Ovary (tissue), 3 donors: ENCODE results near the gene KIF26A.

ENCODE experiments used
- CTCF ChIP-seq, 3 donors: fragments of 450-650 bp in 2 of 3; fragments of 200-600 bp in 1 of 3; IDR thresholded peaks; one replicate each; pipeline versions ENCODE4 v1.5.1 to v1.8.0; 2016 to 2022; ENCODE audit warnings: antibody characterized with exemption in 3 of 3, mild to moderate bottlenecking in 1 of 3
- EP300 ChIP-seq: sonication (generic); formaldehyde crosslinking; IDR thresholded peaks from one replicate; pipeline ENCODE4 v1.6.1; 2017; ENCODE audit warnings: antibody characterized with exemption
- donor health status: DM: no; HTN: no; CAD: no.

- no peak for TF ChIP-seq CTCF (IDR thresholded peaks at IDR 0.05)
- no peak for TF ChIP-seq EP300
Measured at GRCh38 chr14:104172349-104172748, 34.0 kb downstream of the KIF26A start.
